ENCODE measurements around the gene PPP6R1. TPM values are rescaled to one million over a fixed set of nuclear protein-coding genes. Genes with fewer than 3 reads are reported as not detected.

Gene PPP6R1
- total RNA-seq, 1 donor from 2014 or later = 63.0 TPM

GRCh38 chr19:55275851-55276719, 17.3 kb upstream of the PPP6R1 start:
- no peak for TF ChIP-seq CTCF (IDR thresholded peaks at IDR 0.05)
- Mint-ChIP-seq H3K4me3 (ENCODE audit: unreplicated experiment) (no peak overlapping the region), H3K36me3 (ENCODE audit: unreplicated experiment) (peaks cover 20% of the 10 kb centered on the region), H3K4me1 (ENCODE audit: unreplicated experiment) (peaks cover 9% of the 10 kb centered on the region), H3K27ac (ENCODE audit: unreplicated experiment) (peak overlapping the region; percentile 7), H3K27me3 (ENCODE audit: unreplicated experiment) (no peaks in the 10 kb centered on the region), H3K9me3 (ENCODE audit: unreplicated experiment) (no peaks in the 10 kb centered on the region)
- no peak for DNase-seq (ENCODE audit: extremely low spot score, unreplicated experiment)

- no peaks in the 10 kb centered on the region for H3K27me3 Mint-ChIP-seq (ENCODE audit: unreplicated experiment)
- DNase-seq (ENCODE audit: extremely low spot score, unreplicated experiment) = no peak
- H3K4me1 Mint-ChIP-seq (ENCODE audit: unreplicated experiment) = peaks cover 3% of the 10 kb centered on the region
- H3K9me3 Mint-ChIP-seq (ENCODE audit: unreplicated experiment) = no peaks in the 10 kb centered on the region
- H3K4me3 Mint-ChIP-seq (ENCODE audit: unreplicated experiment) = no peak overlapping the region
- no peak for TF ChIP-seq CTCF (IDR thresholded peaks at IDR 0.05)
- peaks cover 23% of the 10 kb centered on the region for H3K36me3 Mint-ChIP-seq (ENCODE audit: unreplicated experiment)
- H3K27ac Mint-ChIP-seq (ENCODE audit: unreplicated experiment) = no peak overlapping the region
Observed at GRCh38 chr19:55273978-55274707, 15.3 kb upstream of the PPP6R1 start.

GRCh38 chr19:55272142-55272541, 13.3 kb upstream of the PPP6R1 start:
- H3K4me1 Mint-ChIP-seq (ENCODE audit: unreplicated experiment) = no peaks in the 10 kb centered on the region
- no peak for TF ChIP-seq CTCF (IDR thresholded peaks at IDR 0.05)
- H3K9me3 Mint-ChIP-seq (ENCODE audit: unreplicated experiment) = no peaks in the 10 kb centered on the region
- H3K36me3 Mint-ChIP-seq (ENCODE audit: unreplicated experiment) = peaks cover 22% of the 10 kb centered on the region
- no peak overlapping the region for H3K4me3 Mint-ChIP-seq (ENCODE audit: unreplicated experiment)
- no peaks in the 10 kb centered on the region for H3K27me3 Mint-ChIP-seq (ENCODE audit: unreplicated experiment)
- no peak overlapping the region for H3K27ac Mint-ChIP-seq (ENCODE audit: unreplicated experiment)
- DNase-seq (ENCODE audit: extremely low spot score, unreplicated experiment) = no peak

- H3K36me3 Mint-ChIP-seq (ENCODE audit: unreplicated experiment) = peaks cover 25% of the 10 kb centered on the region
- H3K4me3 Mint-ChIP-seq (ENCODE audit: unreplicated experiment) = no peak overlapping the region
- no peak for DNase-seq (ENCODE audit: extremely low spot score, unreplicated experiment)
- no peak overlapping the region for H3K27ac Mint-ChIP-seq (ENCODE audit: unreplicated experiment)
- no peak for TF ChIP-seq CTCF (IDR thresholded peaks at IDR 0.05)
- no peaks in the 10 kb centered on the region for H3K4me1 Mint-ChIP-seq (ENCODE audit: unreplicated experiment)
- peaks cover 4% of the 10 kb centered on the region for H3K9me3 Mint-ChIP-seq (ENCODE audit: unreplicated experiment)
- no peaks in the 10 kb centered on the region for H3K27me3 Mint-ChIP-seq (ENCODE audit: unreplicated experiment)
Observed at GRCh38 chr19:55270172-55270942, 11.5 kb upstream of the PPP6R1 start.
